Amygdala (tissue), 56 donors: ENCODE results near the gene EDDM13.
"Not testable (repeated sequence)": the region's sequence is repeated elsewhere in the genome, so short reads cannot be mapped to it uniquely, and the experiment has no call there.

Experiments
- DNase-seq, 56 donors: peaks; one replicate each; lab custom pipeline; 2025; lab: John Stamatoyannopoulos, UW

Gene EDDM13

GRCh38 chr19:56272161-56272798 is at the start of gene EDDM13:
EDDM13 (plus strand) TSS chr19:56272748; CDS start chr19:56272835, 87 bp downstream.
- DNase-seq: no peak

- no peak for DNase-seq
Measured at GRCh38 chr19:56222901-56223300, 49.6 kb upstream of the EDDM13 start.

GRCh38 chr19:56223481-56223880 is 49.1 kb upstream of the EDDM13 start:
- no peak for DNase-seq

GRCh38 chr19:56245121-56245740 is 27.3 kb upstream of the EDDM13 start:
- DNase-seq: no peak

GRCh38 chr19:56245764-56246163 is 26.8 kb upstream of the EDDM13 start:
- DNase-seq: not testable (repeated sequence)

GRCh38 chr19:56248736-56249338 is 23.7 kb upstream of the EDDM13 start:
- DNase-seq: not testable (repeated sequence)

- peak in 40 of 56 donors; percentile 1 to 65 (median 12) for DNase-seq
Measured at GRCh38 chr19:56252699-56253422, 19.7 kb upstream of the EDDM13 start.

- peak in 1 of 56 donors; percentile 29 for DNase-seq
Measured at GRCh38 chr19:56253737-56254136, 18.8 kb upstream of the EDDM13 start.

- peak in 2 of 56 donors; percentile 0 to 16 for DNase-seq
Measured at GRCh38 chr19:56258272-56258671, 14.3 kb upstream of the EDDM13 start.

GRCh38 chr19:56261145-56261544 is 11.4 kb upstream of the EDDM13 start:
- peak in 1 of 56 donors; percentile 1 for DNase-seq

- DNase-seq: not testable (repeated sequence)
Measured at GRCh38 chr19:56261932-56262331, 10.6 kb upstream of the EDDM13 start.

- DNase-seq: no peak
Measured at GRCh38 chr19:56263319-56263718, 9.2 kb upstream of the EDDM13 start.

GRCh38 chr19:56266051-56266450 is 6.5 kb upstream of the EDDM13 start:
- no peak for DNase-seq

- no peak for DNase-seq
Measured at GRCh38 chr19:56269348-56269747, 3.2 kb upstream of the EDDM13 start.

- DNase-seq: no peak
Measured at GRCh38 chr19:56270676-56271075, 1.9 kb upstream of the EDDM13 start.

- no peak for DNase-seq
Measured at GRCh38 chr19:56271151-56271550, 1.4 kb upstream of the EDDM13 start.

- DNase-seq: no peak
Measured at GRCh38 chr19:56273563-56274117, 1.1 kb downstream of the EDDM13 start.

GRCh38 chr19:56282809-56283208 is 10.3 kb downstream of the EDDM13 start:
- no peak for DNase-seq

GRCh38 chr19:56284746-56285145 is 12.2 kb downstream of the EDDM13 start:
- DNase-seq: no peak

GRCh38 chr19:56290104-56290503 is 17.6 kb downstream of the EDDM13 start:
- no peak for DNase-seq

- DNase-seq: no peak
Measured at GRCh38 chr19:56291867-56292266, 19.3 kb downstream of the EDDM13 start.
